ENCODE measurements around the gene LLCFC1.

DNA sequence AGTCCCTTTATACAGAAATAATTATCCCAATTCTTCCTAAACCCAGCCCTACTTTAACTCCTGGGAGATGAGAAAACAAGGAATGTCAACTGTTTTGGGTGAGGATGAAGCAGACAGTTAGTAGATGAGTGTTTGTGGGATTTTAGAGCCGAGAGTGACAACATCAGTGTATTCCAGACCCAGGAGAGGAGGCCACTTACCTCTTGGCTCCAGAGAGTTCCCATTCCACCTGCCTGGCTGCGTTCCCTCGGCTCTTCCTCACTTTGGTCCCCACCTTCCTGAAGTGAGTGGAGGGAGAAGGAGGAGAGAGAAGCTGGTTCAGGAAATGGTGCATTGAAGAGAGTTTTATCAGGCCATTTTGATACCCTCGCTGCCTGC lies 22.3 kb downstream of the LLCFC1 start:
- TF ChIP-seq, protein P1, sequence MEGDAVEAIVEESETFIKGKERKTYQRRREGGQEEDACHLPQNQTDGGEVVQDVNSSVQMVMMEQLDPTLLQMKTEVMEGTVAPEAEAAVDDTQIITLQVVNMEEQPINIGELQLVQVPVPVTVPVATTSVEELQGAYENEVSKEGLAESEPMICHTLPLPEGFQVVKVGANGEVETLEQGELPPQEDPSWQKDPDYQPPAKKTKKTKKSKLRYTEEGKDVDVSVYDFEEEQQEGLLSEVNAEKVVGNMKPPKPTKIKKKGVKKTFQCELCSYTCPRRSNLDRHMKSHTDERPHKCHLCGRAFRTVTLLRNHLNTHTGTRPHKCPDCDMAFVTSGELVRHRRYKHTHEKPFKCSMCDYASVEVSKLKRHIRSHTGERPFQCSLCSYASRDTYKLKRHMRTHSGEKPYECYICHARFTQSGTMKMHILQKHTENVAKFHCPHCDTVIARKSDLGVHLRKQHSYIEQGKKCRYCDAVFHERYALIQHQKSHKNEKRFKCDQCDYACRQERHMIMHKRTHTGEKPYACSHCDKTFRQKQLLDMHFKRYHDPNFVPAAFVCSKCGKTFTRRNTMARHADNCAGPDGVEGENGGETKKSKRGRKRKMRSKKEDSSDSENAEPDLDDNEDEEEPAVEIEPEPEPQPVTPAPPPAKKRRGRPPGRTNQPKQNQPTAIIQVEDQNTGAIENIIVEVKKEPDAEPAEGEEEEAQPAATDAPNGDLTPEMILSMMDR (conservative IDR thresholded peaks at IDR 0.05; ENCODE audit: low read depth, low read length) = no peak
- TF ChIP-seq EZH2 (IDR thresholded peaks at IDR 0.05; ENCODE audit: borderline replicate concordance, low read depth, low read length, poor library complexity, severe bottlenecking) = no peak
